DMS53 (cell line): ENCODE results near the gene F2RL2.

Experiments
- DNase-seq: peaks from one replicate; lab custom pipeline; 2025; lab: John Stamatoyannopoulos, UW

The F2RL2 gene

DNA sequence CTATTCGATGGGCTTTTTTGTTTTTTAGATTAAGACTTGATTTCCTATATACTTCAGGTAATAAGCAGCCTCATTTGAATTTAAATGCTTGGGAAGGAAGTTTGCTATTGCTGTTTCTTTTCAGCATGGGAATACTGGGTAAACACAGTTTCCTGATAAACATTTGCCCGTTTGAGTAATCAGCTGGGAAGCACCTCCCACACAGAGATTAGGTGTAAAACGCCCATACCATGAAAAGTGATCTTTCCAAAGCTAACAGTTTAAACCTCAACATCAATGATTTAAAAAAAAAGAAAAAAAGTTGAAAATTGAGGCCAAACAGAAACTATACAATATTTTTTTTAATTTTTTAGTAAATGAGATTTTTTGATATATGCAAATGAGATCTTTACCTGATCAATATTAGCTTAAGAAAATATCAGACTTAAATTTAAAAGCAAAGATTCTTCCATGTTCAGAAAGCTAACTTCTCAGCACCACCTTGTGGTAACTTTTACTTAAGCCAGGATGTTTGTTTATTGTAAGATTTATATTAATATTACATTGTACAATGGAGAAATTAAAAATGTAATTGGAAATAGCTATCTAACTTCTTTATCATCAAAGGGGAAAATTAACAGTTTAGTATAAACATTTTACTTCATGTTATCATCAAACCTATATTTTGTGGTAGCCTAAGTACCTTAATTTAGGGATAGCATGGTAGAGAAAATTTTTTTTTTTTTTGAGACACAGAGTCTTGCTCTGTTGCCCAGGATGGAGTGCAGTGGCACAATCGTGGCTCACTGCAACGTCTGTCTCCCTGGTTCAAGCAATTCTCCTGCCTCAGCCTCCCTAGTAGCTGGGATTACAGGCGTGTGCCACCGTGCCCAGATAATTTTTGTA is 39.8 kb downstream of the F2RL2 start:
- DNase-seq = peak; percentile 37

DNA sequence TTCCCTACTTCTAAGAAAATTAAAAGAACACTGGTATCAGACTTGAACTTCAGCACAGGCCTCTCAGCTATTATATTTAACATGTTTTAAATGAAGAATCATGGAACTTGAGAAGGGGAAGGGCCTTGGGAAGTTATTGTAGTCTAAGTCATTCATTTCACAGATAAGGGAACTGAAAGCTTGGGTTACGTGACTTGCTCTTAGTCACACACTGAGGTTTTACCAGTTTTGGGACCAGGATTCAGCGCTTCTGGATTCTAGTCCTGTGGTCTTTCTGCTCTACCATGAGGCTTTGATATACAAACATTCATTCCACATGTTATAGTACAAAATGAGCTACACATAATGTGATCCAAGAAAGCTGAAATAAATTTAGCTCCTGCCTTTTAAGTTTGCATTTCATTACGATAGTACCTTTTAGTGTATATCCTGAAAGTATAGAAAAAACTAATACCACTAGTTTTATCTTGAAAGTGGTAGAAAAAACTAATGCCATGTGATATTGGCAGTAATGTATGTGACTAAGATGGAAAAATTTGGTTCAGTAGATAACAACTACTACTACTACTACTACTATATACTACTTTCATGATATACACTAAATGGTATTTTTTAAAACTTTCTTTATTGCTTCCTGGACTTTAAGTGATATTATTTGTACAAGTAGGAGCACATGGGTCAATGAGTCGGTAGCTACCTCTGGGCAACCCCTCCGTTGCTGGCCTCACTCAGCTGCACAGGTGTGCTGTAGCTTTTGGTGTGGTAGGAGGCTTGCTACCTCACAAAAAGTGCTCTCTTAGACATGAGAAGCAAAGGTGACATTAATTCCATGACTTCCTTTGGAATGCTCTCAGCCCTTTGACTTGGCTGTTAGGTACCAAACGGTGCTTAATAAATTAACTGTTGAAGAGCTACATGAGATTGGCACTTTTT is 40.7 kb downstream of the F2RL2 start:
- DNase-seq = no peak

DNA sequence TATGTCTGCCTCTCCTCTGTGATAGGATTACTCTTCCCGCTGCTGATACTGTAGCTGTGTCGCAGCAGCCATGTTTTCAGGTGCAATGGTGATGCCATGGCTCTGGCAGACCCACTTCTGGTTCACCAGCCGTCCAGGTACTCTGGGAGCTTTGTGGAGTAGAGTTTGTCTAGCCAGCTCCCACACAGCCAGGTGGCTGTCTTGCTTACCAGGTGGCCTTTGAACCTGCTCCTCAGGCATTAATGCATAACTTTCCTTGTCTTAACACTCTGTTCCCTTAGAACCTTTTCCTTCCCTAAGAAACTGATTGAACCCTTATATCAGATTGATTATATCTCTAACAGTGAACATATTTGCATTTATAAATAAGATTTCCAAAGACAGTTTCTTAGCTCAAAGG is 42.2 kb downstream of the F2RL2 start:
- DNase-seq = no peak

DNA sequence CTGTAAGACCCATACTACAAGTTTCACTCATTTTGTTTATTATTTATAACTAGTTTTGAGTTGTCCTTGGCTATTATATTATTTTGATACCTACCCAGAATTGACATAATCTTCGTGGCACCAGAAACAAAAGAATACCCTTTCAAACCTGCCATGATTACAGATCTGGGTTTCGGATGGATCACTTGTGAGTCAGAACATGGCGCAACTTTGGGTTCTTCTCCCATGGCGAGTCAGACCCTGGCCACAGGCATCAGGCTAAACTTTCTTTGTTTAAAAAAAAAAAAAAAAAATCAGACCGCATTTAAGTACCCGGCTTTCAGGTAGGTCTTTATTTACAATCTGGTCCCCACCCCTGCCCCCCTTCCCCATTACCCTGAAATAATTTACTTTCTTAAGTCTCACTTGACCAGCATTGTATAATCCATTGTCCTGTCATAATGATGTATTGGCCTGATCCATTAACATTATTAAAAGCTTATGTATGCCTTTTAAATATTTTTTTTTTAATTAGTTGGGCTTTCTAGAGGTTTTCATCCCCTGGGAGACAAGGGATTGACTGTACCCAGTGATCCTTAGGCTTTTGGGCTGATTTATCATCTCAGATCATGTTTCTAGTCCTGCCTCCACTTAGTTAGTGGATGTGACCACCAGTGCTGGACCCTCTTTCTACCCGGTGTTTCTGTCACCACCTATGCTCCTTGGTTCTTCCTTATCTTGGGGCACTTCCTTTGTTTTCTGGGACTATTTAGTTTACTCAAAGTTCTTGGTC is 43.9 kb downstream of the F2RL2 start:
- no peak for DNase-seq

DNA sequence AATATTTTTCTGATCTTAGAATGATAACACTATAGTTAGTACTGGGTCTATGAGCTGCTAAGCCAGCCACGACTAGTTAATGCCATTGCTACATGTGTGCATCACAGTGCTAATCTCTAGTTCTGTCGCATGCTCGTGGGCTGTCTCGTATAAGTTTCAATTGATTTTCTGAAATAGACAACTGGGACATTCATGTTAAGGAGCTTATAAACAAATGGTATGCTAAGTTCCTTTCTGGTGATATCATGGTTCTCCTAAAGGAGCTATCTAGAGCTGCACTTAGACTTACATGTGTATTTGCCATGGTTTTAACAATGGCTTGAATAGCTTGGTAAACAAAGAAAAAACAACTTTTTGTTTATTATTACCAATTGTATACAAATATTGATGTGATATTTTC is 46.2 kb downstream of the F2RL2 start:
- no peak for DNase-seq

DNA sequence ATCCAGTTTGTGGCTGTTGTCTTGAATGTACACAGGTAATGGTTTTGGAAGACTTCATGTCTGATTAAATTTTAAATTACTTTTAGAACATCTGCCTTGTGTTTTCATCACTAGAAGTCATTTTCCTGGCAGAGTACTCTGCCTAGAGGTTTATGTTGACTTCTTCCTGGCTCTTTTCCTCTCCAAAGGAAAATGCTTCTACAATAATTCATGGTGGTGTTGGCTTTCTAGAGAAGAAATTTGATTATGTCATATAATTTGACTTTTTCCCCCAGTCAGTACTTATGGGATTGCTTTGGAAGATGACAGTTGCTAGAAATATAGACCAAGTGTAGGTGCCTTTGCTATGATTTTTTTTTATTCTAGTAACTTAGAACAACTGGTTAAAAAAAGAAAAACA is 46.8 kb downstream of the F2RL2 start:
- DNase-seq = no peak

DNA sequence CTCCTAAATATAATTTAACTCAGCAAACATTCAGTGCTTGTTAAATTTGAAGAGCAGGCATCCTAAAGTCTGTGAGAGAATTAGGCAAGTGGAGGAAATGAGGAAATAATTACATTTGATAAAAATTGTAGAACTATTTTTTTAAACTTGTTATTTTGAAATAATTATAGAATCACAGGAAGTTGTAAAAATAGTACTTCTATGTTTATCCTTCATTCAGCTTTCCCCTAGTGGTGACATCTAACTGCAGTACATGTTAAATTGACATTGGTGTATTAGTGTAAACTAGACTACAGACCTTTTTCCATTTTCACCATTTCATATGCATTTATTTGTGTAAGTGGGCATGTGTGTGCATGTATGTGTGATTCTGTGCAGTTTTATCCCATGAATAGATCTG is 51.6 kb downstream of the F2RL2 start:
- no peak for DNase-seq

DNA sequence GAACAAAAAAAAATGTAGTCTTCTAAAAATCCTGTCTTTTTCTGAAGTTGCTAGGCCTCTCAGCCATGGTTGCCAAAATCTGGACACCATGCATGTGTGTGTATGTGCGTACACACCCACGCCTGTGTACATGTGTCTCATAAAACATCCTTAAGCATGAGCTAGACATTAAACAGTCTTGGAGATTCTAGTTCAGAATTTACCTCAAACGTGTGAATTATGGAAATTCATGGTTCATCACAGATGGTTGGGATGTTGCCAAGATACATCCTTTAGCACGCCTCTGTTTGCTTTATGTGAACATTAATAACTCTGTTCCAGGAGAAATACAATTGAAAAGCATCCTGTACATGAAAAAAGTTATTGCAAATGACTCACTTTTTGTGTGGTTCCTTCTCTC is 53.0 kb downstream of the F2RL2 start:
- peak; percentile 7 for DNase-seq
